H1 (cell line): ENCODE results near the gene JPH2. TPM values are rescaled to one million over a fixed set of nuclear protein-coding genes. Genes with fewer than 3 reads are reported as not detected.

Experiments used
- JUN ChIP-seq: IDR thresholded peaks from 2 replicates; pipeline ENCODE4 v1.6.1; 2011; ENCODE audit warnings: low read depth, mild to moderate bottlenecking, improper control_type of control experiment, low read length
- SP2 ChIP-seq: IDR thresholded peaks from 2 replicates; pipeline ENCODE4 v1.6.1; 2012; ENCODE audit warnings: mild to moderate bottlenecking, low read length, inconsistent platforms
- SRF ChIP-seq: IDR thresholded peaks from 2 replicates; pipeline ENCODE4 v1.6.1; 2011; ENCODE audit warnings: mild to moderate bottlenecking, low read depth, low read length, moderate library complexity
- polyA plus RNA-seq, 7 experiments: library from polyadenylated mRNA; depleted of rRNA in 3 of 7; stranded (reverse) in 5 of 7; unstranded in 2 of 7; fragments of >200 nt in 5 of 7; fragments of 200-250 nt in 2 of 7; gene quantifications; 1 replicate in 5 of 7; 2 replicates in 1 of 7; 4 replicates in 1 of 7; pipeline versions ENCODE4 v1.2.1 to v1.2.3, GENCODE V29; 2011 to 2013; ENCODE audit warnings: missing spikeins in 2 of 7, mixed read lengths in 2 of 7
- total RNA-seq: library from RNA; stranded (reverse); fragmentation: NEBNext Ultra II Directional; extraction: Animal tissue kit (Norgen Biotek cat#: 25700); gene quantifications from 2 replicates; pipeline ENCODE4 v1.2.1, GENCODE V29; 2021
- TF ChIP-seq, protein P1 (sequence below): IDR thresholded peaks from 2 replicates; pipeline ENCODE4 v1.6.1; 2011; ENCODE audit warnings: low read depth, mild to moderate bottlenecking, low read length; ENCODE audit not compliant: insufficient read depth
- TF ChIP-seq, protein P2 (sequence below): IDR thresholded peaks from 2 replicates; pipeline ENCODE4 v1.6.1; 2012; ENCODE audit warnings: low read length, inconsistent platforms

JPH2 gene
- total and polyA plus RNA-seq, 2 of the 8 experiments (the other 6 are each of a cell fraction or from before 2014, with no cell fraction given) = 0.59 to 1.3 TPM

DNA sequence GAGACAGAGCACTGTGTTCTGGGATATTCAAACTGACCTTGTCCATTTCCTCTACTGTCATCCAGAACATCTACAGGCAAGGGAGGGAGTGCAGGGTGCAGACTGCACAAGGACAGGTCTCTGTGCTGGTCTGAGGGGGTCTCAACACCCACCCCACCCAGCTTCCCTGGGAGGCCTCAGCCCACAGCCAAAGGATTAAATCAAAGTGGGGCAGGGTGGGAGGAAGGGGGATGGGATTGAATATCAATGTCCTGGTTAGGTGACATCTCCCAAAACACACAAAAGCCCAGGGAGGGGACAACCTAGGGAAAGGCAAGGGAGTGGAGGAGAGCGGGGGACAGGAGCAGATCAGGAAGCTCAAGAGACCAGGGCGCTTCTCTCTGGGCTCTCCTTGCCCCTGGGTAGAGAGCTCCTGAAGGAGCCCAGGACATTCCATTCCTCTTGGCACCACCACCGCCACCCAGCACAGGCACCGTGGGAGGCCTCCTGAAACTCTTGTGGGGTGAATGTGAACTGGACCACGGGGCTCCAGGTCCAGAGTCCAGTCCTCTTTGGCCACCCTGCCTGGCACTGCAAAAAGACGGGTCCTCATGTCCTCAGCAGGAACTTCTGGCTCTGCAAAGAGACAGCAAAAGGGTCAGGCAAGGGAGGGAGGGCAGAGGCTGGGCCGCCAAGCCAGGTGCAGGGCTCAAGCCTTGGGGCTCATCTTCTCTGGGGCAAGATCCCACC, 73.9 kb downstream of the JPH2 start (continued):
- TF ChIP-seq SP2 (no peak), SRF (no peak), JUN (no peak)
- TF ChIP-seq, protein P1, sequence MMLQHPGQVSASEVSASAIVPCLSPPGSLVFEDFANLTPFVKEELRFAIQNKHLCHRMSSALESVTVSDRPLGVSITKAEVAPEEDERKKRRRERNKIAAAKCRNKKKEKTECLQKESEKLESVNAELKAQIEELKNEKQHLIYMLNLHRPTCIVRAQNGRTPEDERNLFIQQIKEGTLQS = no peak
- TF ChIP-seq, protein P2, sequence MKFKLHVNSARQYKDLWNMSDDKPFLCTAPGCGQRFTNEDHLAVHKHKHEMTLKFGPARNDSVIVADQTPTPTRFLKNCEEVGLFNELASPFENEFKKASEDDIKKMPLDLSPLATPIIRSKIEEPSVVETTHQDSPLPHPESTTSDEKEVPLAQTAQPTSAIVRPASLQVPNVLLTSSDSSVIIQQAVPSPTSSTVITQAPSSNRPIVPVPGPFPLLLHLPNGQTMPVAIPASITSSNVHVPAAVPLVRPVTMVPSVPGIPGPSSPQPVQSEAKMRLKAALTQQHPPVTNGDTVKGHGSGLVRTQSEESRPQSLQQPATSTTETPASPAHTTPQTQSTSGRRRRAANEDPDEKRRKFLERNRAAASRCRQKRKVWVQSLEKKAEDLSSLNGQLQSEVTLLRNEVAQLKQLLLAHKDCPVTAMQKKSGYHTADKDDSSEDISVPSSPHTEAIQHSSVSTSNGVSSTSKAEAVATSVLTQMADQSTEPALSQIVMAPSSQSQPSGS = no peak
